Suprapubic skin (tissue), 4 donors: ENCODE results near the gene PTPRN2. TPM values are rescaled to one million over a fixed set of nuclear protein-coding genes. Genes with fewer than 3 reads are reported as not detected.

Source experiments
- DNase-seq, 2 donors: peaks; one replicate each; pipeline ENCODE4 v3.0.0-alpha.2; 2019; ENCODE audit warnings: low spot score in 2 of 2
- H3K27ac ChIP-seq: fragments of 200-600 bp; sonication (generic); one replicate; pipeline ENCODE4 v1.5.1; 2019
- H3K27me3 ChIP-seq: fragments of 200-600 bp; sonication (generic); one replicate; pipeline ENCODE4 v1.5.1; 2019
- H3K36me3 ChIP-seq: fragments of 200-600 bp; sonication (generic); one replicate; pipeline ENCODE4 v1.5.1; 2019
- H3K4me1 ChIP-seq: fragments of 200-600 bp; sonication (generic); one replicate; pipeline ENCODE4 v1.5.1; 2019
- H3K4me3 ChIP-seq: fragments of 200-600 bp; sonication (generic); one replicate; pipeline ENCODE4 v1.5.1; 2019; ENCODE audit warnings: mild to moderate bottlenecking
- H3K9me3 ChIP-seq: fragments of 200-600 bp; sonication (generic); one replicate; pipeline ENCODE4 v1.5.1; 2019
- EP300 ChIP-seq: sonication (generic); formaldehyde crosslinking; IDR thresholded peaks from one replicate; pipeline ENCODE4 v1.6.1; 2017; ENCODE audit warnings: antibody characterized with exemption
- POLR2A ChIP-seq, 2 donors: fragments of 450-650 bp; IDR thresholded peaks; one replicate each; pipeline ENCODE4 v1.6.1; 2017; ENCODE audit warnings: antibody characterized with exemption in 2 of 2, mild to moderate bottlenecking in 2 of 2, moderate library complexity in 2 of 2
- POLR2AphosphoS5 ChIP-seq, 3 donors: sonication (generic); formaldehyde crosslinking; IDR thresholded peaks; one replicate each; pipeline ENCODE4 v1.6.1; 2017; ENCODE audit warnings: antibody characterized with exemption in 3 of 3
- WGBS: methylation state at CpG from one replicate; pipeline ENCODE4 v1.1.5; 2018; 5-methylcytosine and 5-hydroxymethylcytosine counted together
- total RNA-seq, 4 donors: library from RNA; depleted of rRNA; stranded (reverse); fragments of >200 nt; gene quantifications; one replicate each; pipeline ENCODE4 v1.1.0, GENCODE V29; 2016
- TF ChIP-seq, protein P1 (sequence below), 2 donors: fragments of 200-600 bp in 1 of 2; fragments of 450-650 bp in 1 of 2; sonication (generic) in 1 of 2; IDR thresholded peaks; one replicate each; pipeline ENCODE4 v1.5.1; 2016 to 2019; ENCODE audit warnings: antibody characterized with exemption in 2 of 2, mild to moderate bottlenecking in 1 of 2, moderate library complexity in 1 of 2

PTPRN2 gene
- total RNA-seq, 4 donors from 2014 or later = 0.23 to 1.8 (median 1.3) TPM

- no peak overlapping the region for H3K27ac ChIP-seq
- 98% methylated on average over 8 of the region's 8 CpGs for WGBS
- H3K9me3 ChIP-seq = no peaks in the 10 kb centered on the region
- H3K36me3 ChIP-seq = no peaks in the 10 kb centered on the region
- DNase-seq = peak in 1 of 2 donors; percentile 72
- H3K4me3 ChIP-seq = no peak overlapping the region
- TF ChIP-seq, protein P1, sequence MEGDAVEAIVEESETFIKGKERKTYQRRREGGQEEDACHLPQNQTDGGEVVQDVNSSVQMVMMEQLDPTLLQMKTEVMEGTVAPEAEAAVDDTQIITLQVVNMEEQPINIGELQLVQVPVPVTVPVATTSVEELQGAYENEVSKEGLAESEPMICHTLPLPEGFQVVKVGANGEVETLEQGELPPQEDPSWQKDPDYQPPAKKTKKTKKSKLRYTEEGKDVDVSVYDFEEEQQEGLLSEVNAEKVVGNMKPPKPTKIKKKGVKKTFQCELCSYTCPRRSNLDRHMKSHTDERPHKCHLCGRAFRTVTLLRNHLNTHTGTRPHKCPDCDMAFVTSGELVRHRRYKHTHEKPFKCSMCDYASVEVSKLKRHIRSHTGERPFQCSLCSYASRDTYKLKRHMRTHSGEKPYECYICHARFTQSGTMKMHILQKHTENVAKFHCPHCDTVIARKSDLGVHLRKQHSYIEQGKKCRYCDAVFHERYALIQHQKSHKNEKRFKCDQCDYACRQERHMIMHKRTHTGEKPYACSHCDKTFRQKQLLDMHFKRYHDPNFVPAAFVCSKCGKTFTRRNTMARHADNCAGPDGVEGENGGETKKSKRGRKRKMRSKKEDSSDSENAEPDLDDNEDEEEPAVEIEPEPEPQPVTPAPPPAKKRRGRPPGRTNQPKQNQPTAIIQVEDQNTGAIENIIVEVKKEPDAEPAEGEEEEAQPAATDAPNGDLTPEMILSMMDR (IDR thresholded peaks at IDR 0.05) = no peak
- TF ChIP-seq EP300 (no peak), POLR2AphosphoS5 (IDR thresholded peaks at IDR 0.05) (no peak), POLR2A (IDR thresholded peaks at IDR 0.05) (no peak)
- H3K4me1 ChIP-seq = peaks cover 2% of the 10 kb centered on the region
- H3K27me3 ChIP-seq = no peaks in the 10 kb centered on the region
Observed at GRCh38 chr7:157909370-157909769, 678.3 kb downstream of the PTPRN2 start.

DNA sequence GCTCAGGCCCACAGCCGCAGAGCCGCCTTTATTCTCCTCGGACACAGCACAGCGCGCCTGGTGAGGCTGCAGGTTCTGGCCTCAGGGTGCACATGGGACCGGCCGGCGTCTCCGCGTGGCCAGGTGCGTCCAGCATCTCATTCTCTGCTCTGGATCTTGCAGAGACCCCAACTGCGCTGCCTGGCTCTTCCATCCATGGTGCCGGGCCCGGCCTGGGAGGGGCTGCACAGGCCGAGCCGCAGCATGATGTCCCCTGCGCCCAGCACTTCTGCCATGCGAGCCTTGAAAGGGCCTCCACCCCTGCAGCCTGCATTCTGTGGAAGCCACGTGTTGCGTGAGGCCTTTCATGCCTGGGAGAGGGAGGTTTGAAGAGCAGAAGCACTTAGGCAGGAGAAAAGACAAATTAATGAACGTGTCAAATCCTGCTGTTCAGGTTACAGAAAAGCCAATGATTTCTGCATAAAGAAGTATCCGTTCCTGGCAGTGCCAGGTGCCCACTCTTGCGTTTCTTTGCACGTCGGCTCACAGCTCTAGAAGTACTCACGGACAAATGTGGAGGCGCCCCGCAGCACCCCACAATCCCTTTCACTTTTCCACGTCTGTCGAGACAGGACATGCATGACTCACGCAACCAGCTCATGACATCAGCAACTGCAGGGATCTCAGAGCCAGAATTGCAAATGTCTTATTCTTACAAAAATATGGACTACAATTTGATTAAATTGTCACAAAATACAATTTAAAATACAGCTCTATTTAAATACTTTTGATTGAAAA lies 679.4 kb downstream of the PTPRN2 start:
- no peak for TF ChIP-seq EP300
- TF ChIP-seq POLR2A (IDR thresholded peaks at IDR 0.05) = no peak
- TF ChIP-seq POLR2AphosphoS5 (IDR thresholded peaks at IDR 0.05) = no peak
- TF ChIP-seq, protein P1 (IDR thresholded peaks at IDR 0.05) = no peak

GRCh38 chr7:157907091-157907490 lies 680.5 kb downstream of the PTPRN2 start:
- Histone ChIP-seq H3K9me3 (no peaks in the 10 kb centered on the region), H3K4me3 (no peak overlapping the region), H3K27me3 (no peaks in the 10 kb centered on the region), H3K36me3 (no peaks in the 10 kb centered on the region), H3K27ac (no peak overlapping the region), H3K4me1 (peaks cover 2% of the 10 kb centered on the region)
- 97% methylated on average over 8 of the region's 18 CpGs for WGBS
- TF ChIP-seq EP300 (no peak), POLR2A (IDR thresholded peaks at IDR 0.05) (no peak), POLR2AphosphoS5 (IDR thresholded peaks at IDR 0.05) (no peak)
- TF ChIP-seq, protein P1 (IDR thresholded peaks at IDR 0.05) = no peak
- peak in 1 of 2 donors; percentile 58 for DNase-seq

More for the DNA sequence above, 679.4 kb downstream of the PTPRN2 start:
- Histone ChIP-seq H3K4me3 (no peak overlapping the region), H3K4me1 (peaks cover 2% of the 10 kb centered on the region), H3K36me3 (no peaks in the 10 kb centered on the region), H3K9me3 (no peaks in the 10 kb centered on the region), H3K27me3 (no peaks in the 10 kb centered on the region), H3K27ac (no peak overlapping the region)
- WGBS = 75% methylated on average over 30 of the region's 31 CpGs
- DNase-seq = peak in 1 of 2 donors; percentile 54

DNA sequence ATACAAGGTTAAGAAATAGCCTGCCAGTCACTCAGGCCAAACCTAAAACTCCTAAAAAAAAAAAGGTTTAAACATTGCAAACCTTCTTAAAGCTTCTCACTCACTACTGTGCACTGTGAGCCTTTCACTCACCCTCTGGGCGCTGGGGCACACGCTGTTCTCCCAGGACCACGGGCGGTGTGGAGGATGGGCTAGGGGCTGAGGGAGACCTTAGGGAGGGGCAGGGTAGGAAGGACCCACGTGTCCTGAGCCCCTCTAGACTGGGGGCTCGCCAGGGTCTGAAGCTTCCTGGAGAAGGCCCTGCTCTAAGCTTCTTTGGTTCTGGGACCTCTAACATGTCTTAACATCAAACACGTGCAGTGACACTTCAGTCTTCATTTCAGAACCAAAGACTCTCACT lies 681.0 kb downstream of the PTPRN2 start:
- DNase-seq = no peak
- Histone ChIP-seq H3K4me3 (no peak overlapping the region), H3K36me3 (no peaks in the 10 kb centered on the region), H3K9me3 (no peaks in the 10 kb centered on the region), H3K4me1 (peaks cover 2% of the 10 kb centered on the region), H3K27ac (no peak overlapping the region), H3K27me3 (no peaks in the 10 kb centered on the region)
- 96% methylated on average over 7 of the region's 7 CpGs for WGBS
- no peak for TF ChIP-seq POLR2AphosphoS5 (IDR thresholded peaks at IDR 0.05)
- TF ChIP-seq, protein P1 (IDR thresholded peaks at IDR 0.05) = no peak
- TF ChIP-seq POLR2A (IDR thresholded peaks at IDR 0.05) = no peak
- TF ChIP-seq EP300 = no peak

- Histone ChIP-seq H3K4me3 (no peak overlapping the region), H3K27ac (no peak overlapping the region), H3K4me1 (peaks cover 2% of the 10 kb centered on the region), H3K36me3 (no peaks in the 10 kb centered on the region), H3K27me3 (no peaks in the 10 kb centered on the region), H3K9me3 (no peaks in the 10 kb centered on the region)
- no peak for DNase-seq
- TF ChIP-seq, protein P1 (IDR thresholded peaks at IDR 0.05) = no peak
- no peak for TF ChIP-seq POLR2AphosphoS5 (IDR thresholded peaks at IDR 0.05)
- no peak for TF ChIP-seq POLR2A (IDR thresholded peaks at IDR 0.05)
- TF ChIP-seq EP300 = no peak
- 55% methylated on average over 13 of the region's 20 CpGs for WGBS
Observed at GRCh38 chr7:157905651-157906461, 681.8 kb downstream of the PTPRN2 start.
